Measurements from ENCODE around the gene MRLN.

DNA sequence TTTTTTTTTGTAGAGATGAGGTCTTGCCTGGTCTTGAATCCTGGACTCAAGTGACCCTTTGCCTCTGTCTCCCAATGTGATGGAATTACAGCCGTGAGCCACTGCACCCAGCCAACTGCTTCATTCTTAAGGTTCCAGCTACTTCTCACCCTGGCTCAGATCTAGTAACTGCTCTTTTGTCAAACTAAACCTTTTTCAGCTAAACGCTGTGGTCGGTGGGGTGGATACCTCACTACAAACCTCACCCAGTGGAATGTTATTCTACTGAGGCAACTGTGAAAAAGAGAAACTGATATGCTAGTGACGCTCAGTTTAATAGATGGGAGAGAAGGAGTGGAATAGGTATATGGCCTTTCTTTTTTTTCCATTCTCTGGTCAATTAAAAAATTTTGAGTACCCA, 1.7 kb upstream of the MRLN start:
- TF ChIP-seq, protein P1, sequence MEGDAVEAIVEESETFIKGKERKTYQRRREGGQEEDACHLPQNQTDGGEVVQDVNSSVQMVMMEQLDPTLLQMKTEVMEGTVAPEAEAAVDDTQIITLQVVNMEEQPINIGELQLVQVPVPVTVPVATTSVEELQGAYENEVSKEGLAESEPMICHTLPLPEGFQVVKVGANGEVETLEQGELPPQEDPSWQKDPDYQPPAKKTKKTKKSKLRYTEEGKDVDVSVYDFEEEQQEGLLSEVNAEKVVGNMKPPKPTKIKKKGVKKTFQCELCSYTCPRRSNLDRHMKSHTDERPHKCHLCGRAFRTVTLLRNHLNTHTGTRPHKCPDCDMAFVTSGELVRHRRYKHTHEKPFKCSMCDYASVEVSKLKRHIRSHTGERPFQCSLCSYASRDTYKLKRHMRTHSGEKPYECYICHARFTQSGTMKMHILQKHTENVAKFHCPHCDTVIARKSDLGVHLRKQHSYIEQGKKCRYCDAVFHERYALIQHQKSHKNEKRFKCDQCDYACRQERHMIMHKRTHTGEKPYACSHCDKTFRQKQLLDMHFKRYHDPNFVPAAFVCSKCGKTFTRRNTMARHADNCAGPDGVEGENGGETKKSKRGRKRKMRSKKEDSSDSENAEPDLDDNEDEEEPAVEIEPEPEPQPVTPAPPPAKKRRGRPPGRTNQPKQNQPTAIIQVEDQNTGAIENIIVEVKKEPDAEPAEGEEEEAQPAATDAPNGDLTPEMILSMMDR (IDR thresholded peaks at IDR 0.05) = no peak
- no peak for TF ChIP-seq POLR2A (IDR thresholded peaks at IDR 0.05)

Measured in esophagus squamous epithelium (tissue), 4 donors.